Lung (tissue), 12 donors: ENCODE data around the gene RIMS3. TPM values are rescaled to one million over a fixed set of nuclear protein-coding genes. Genes with fewer than 3 reads are reported as not detected.

Source experiments
- ATAC-seq: fragments of 200-7000 bp; cut with Tn5 transposase; one replicate; pipeline ENCODE4 v1.9.1; 2020; ENCODE audit warnings: moderate number of reproducible peaks; ENCODE audit not compliant: insufficient read depth, low FRiP score
- DNase-seq, 3 donors: peaks; one replicate each; pipeline ENCODE4 v3.0.0-alpha.2; 2013 to 2017
- H3K27ac ChIP-seq, 2 donors: one replicate each; pipeline ENCODE4 v1.5.1; 2013; ENCODE audit warnings: mild to moderate bottlenecking in 2 of 2, moderate library complexity in 2 of 2, control low read depth in 1 of 2, inconsistent platforms in 1 of 2, low read depth in 1 of 2, low read length in 1 of 2
- H3K27me3 ChIP-seq, 3 donors: one replicate each; pipeline ENCODE4 v1.5.1; 2013; ENCODE audit warnings: low read length in 2 of 3; ENCODE audit not compliant: control insufficient read depth in 3 of 3, insufficient read depth in 3 of 3
- H3K36me3 ChIP-seq, 4 donors: one replicate each; pipeline ENCODE4 v1.5.1; 2013; ENCODE audit warnings: low read length in 4 of 4, mild to moderate bottlenecking in 1 of 4, moderate library complexity in 1 of 4; ENCODE audit not compliant: control insufficient read depth in 4 of 4, insufficient read depth in 4 of 4
- H3K4me1 ChIP-seq, 5 donors: one replicate each; pipeline ENCODE4 v1.5.1; 2013; ENCODE audit warnings: low read length in 5 of 5, mild to moderate bottlenecking in 2 of 5, moderate library complexity in 1 of 5; ENCODE audit not compliant: control insufficient read depth in 5 of 5, insufficient read depth in 5 of 5
- H3K4me3 ChIP-seq: one replicate; pipeline ENCODE4 v1.5.1; 2013; ENCODE audit warnings: mild to moderate bottlenecking, control low read depth, moderate library complexity
- H3K9ac ChIP-seq, 2 donors: one replicate each; pipeline ENCODE4 v1.5.1; 2013; ENCODE audit warnings: low read length in 2 of 2, control low read depth in 1 of 2; ENCODE audit not compliant: insufficient read depth in 1 of 2
- H3K9me3 ChIP-seq, 4 donors: one replicate each; pipeline ENCODE4 v1.5.1; 2013; ENCODE audit warnings: low read length in 3 of 4, mild to moderate bottlenecking in 1 of 4, moderate library complexity in 1 of 4; ENCODE audit not compliant: control insufficient read depth in 4 of 4, insufficient read depth in 3 of 4
- CTCF ChIP-seq: IDR thresholded peaks from 2 replicates; pipeline ENCODE4 v1.5.1; 2012; ENCODE audit warnings: mild to moderate bottlenecking; ENCODE audit errors: control extremely low read depth, extremely low read depth
- WGBS, 2 donors: extraction: QIAGEN DNeasy Blood & Tissue Kit; methylation state at CpG; one replicate each; pipeline ENCODE4 v1.1.7; 2013; 5-methylcytosine and 5-hydroxymethylcytosine counted together
- polyA plus RNA-seq, 2 donors: library from polyadenylated mRNA; stranded (reverse); fragments of 200-250 nt; gene quantifications; one replicate each; pipeline ENCODE4 v1.2.1, GENCODE V29; 2013
- total RNA-seq, 2 donors: library from RNA; depleted of rRNA in 1 of 2; stranded (reverse); fragments of >200 nt in 1 of 2; gene quantifications; one replicate each; pipeline ENCODE4 v1.2.1, GENCODE V29; 2014 to 2021
- donor health status: control.
- donor health status: control.
- donor health status: Bipolar disorder and iron deficiency.
- donor health status: healthy.
- donor health status: DM: yes; HTN: yes; CAD: no.

Gene RIMS3
- total and polyA plus RNA-seq, 4 donors: 0.93 to 5.5 (median 1.5) TPM

- Histone ChIP-seq H3K36me3 (no peaks in the 10 kb centered on the region), H3K27ac (no peak overlapping the region)
- 76 to 81% methylated on average over 4 of the region's 4 CpGs for WGBS, 2 donors
Measured at GRCh38 chr1:40673452-40673851, 8.0 kb upstream of the RIMS3 start.

GRCh38 chr1:40668769-40669525 lies 3.5 kb upstream of the RIMS3 start:
- peak; percentile 89 for TF ChIP-seq CTCF
- no peaks in the 10 kb centered on the region for H3K36me3 ChIP-seq
- ATAC-seq (peak; percentile 84), DNase-seq (peak; percentile 59 to 74 (median 72))
- 11% methylated on average over 21 of the region's 21 CpGs for WGBS, 2 donors
- no peaks in the 10 kb centered on the region for H3K9me3 ChIP-seq
- no peak overlapping the region for H3K9ac ChIP-seq
- H3K27me3 ChIP-seq: peaks cover 0 to 6% (median 0%) of the 10 kb centered on the region in 3 donors
- peaks cover 0 to 10% (median 0%) of the 10 kb centered on the region in 5 donors for H3K4me1 ChIP-seq
- no peak overlapping the region for H3K27ac ChIP-seq
- no peak overlapping the region for H3K4me3 ChIP-seq

More at GRCh38 chr1:40673452-40673851, 8.0 kb upstream of the RIMS3 start:
- no peak for TF ChIP-seq CTCF
- Histone ChIP-seq H3K9me3 (no peaks in the 10 kb centered on the region), H3K9ac (no peak overlapping the region), H3K4me1 (peaks cover 0 to 5% (median 0%) of the 10 kb centered on the region in 5 donors), H3K4me3 (no peak overlapping the region), H3K27me3 (no peaks in the 10 kb centered on the region)
- ATAC-seq (no peak), DNase-seq (no peak)

- TF ChIP-seq CTCF: no peak
- no peak overlapping the region for H3K27ac ChIP-seq
- no peak overlapping the region for H3K4me3 ChIP-seq
- ATAC-seq (no peak), DNase-seq (no peak)
- H3K9me3 ChIP-seq: no peaks in the 10 kb centered on the region
- no peaks in the 10 kb centered on the region for H3K36me3 ChIP-seq
- 64 to 68% methylated on average over 2 of the region's 2 CpGs for WGBS, 2 donors
- H3K9ac ChIP-seq: no peak overlapping the region
- peaks cover 0 to 6% (median 0%) of the 10 kb centered on the region in 3 donors for H3K27me3 ChIP-seq
- peaks cover 0 to 15% (median 0%) of the 10 kb centered on the region in 5 donors for H3K4me1 ChIP-seq
Measured at GRCh38 chr1:40664791-40665190, 691 bp downstream of the RIMS3 start.
